ENCODE measurements around the gene STAT1. TPM values are rescaled to one million over a fixed set of nuclear protein-coding genes. Genes with fewer than 3 reads are reported as not detected.
A peak's percentile ranks its signal among the peaks of the same experiment; 100 is the strongest.

The STAT1 gene
- total RNA-seq, 6 donors from 2014 or later, result 69.3 to 120 (median 83.1) TPM

GRCh38 chr2:190953257-190953656, 60.7 kb downstream of the STAT1 start:
- H3K27ac ChIP-seq, result no peak overlapping the region
- H3K36me3 ChIP-seq, result no peaks in the 10 kb centered on the region
- H3K27me3 ChIP-seq, result no peaks in the 10 kb centered on the region
- ATAC-seq (ENCODE audit: low FRiP score in 2 of 2) (peak in 1 of 2 donors; percentile 18), DNase-seq (no peak)
- H3K9me3 ChIP-seq, result peaks cover 0 to 5% (median 2%) of the 10 kb centered on the region in 4 donors
- peaks cover 6 to 8% (median 7%) of the 10 kb centered on the region in 4 donors for H3K4me1 ChIP-seq
- TF ChIP-seq POLR2AphosphoS5 (IDR thresholded peaks at IDR 0.05), result no peak
- no peak for TF ChIP-seq POLR2A (IDR thresholded peaks at IDR 0.05)
- no peak for TF ChIP-seq EP300 (IDR thresholded peaks at IDR 0.05)
- TF ChIP-seq, protein P1, sequence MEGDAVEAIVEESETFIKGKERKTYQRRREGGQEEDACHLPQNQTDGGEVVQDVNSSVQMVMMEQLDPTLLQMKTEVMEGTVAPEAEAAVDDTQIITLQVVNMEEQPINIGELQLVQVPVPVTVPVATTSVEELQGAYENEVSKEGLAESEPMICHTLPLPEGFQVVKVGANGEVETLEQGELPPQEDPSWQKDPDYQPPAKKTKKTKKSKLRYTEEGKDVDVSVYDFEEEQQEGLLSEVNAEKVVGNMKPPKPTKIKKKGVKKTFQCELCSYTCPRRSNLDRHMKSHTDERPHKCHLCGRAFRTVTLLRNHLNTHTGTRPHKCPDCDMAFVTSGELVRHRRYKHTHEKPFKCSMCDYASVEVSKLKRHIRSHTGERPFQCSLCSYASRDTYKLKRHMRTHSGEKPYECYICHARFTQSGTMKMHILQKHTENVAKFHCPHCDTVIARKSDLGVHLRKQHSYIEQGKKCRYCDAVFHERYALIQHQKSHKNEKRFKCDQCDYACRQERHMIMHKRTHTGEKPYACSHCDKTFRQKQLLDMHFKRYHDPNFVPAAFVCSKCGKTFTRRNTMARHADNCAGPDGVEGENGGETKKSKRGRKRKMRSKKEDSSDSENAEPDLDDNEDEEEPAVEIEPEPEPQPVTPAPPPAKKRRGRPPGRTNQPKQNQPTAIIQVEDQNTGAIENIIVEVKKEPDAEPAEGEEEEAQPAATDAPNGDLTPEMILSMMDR (IDR thresholded peaks at IDR 0.05), result no peak
- WGBS, 2 donors, result 53 to 56% methylated on average over 4 of the region's 4 CpGs
- H3K4me3 ChIP-seq, result no peak overlapping the region

DNA sequence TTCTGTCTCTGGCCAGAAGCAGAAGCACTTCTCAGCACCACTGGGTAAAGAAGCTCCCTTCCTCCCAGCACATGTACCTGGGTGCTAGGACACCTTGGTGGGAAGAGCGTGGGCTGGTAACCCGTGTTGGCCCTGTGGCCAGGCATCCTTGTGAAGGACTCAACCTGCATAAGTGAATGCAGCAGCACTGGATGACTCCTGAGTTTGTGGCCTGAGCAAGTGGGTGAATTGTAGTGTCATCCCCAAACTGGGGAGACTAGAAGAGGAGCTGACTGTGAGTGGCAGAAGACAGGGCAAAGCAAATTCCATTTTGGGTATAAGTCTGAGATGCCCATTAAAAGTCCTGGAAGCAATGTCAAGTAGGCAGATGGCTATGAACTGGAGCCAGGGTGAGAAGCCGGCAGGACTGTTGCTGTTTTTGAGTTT, 63.4 kb downstream of the STAT1 start:
- 85 to 90% methylated on average over 1 to 3 of the region's 3 CpGs for WGBS, 2 donors
- Histone ChIP-seq H3K4me1 (peaks cover 19 to 25% (median 21%) of the 10 kb centered on the region in 4 donors), H3K36me3 (no peaks in the 10 kb centered on the region), H3K27me3 (no peaks in the 10 kb centered on the region), H3K27ac (no peak overlapping the region), H3K4me3 (no peak overlapping the region), H3K9me3 (no peaks in the 10 kb centered on the region)
- ATAC-seq (ENCODE audit: low FRiP score in 2 of 2) (peak in 1 of 2 donors; percentile 41), DNase-seq (no peak)
- TF ChIP-seq, protein P1 (IDR thresholded peaks at IDR 0.05), result no peak
- TF ChIP-seq EP300 (IDR thresholded peaks at IDR 0.05) (no peak), POLR2AphosphoS5 (IDR thresholded peaks at IDR 0.05) (no peak), POLR2A (IDR thresholded peaks at IDR 0.05) (no peak)

DNA sequence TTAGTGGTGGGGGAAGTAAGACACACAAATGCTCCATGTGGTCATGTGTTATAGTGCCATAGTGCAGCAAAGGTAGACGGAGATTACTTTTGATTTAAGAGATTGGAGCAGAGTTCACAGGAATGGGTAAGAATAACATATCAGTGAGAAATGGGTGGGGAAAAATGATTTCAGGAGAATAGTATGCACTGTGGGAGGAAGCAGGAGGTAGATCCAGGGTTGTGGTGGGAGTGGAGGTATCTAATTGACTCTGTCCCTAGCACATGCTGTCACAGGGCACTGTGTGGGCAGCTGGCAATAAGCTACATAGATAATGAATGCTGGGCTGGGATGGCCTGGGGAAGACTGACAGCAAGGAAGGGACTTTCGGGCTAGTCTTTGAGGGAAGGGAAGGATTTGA, 65.3 kb downstream of the STAT1 start:
- ATAC-seq (ENCODE audit: low FRiP score in 2 of 2) (peak in 1 of 2 donors; percentile 29), DNase-seq (no peak)
- no peaks in the 10 kb centered on the region for H3K27me3 ChIP-seq
- peak overlapping the region in 2 of 4 donors; percentile 36 to 59 for H3K27ac ChIP-seq
- no peak for TF ChIP-seq POLR2AphosphoS5 (IDR thresholded peaks at IDR 0.05)
- no peak for TF ChIP-seq POLR2A (IDR thresholded peaks at IDR 0.05)
- TF ChIP-seq, protein P1 (IDR thresholded peaks at IDR 0.05), result no peak
- no peak for TF ChIP-seq EP300 (IDR thresholded peaks at IDR 0.05)
- no peak overlapping the region for H3K4me3 ChIP-seq
- H3K36me3 ChIP-seq, result no peaks in the 10 kb centered on the region
- 67 to 70% methylated on average over 2 of the region's 2 CpGs for WGBS, 2 donors
- H3K9me3 ChIP-seq, result no peaks in the 10 kb centered on the region
- peaks cover 19 to 25% (median 21%) of the 10 kb centered on the region in 4 donors for H3K4me1 ChIP-seq

- Histone ChIP-seq H3K36me3 (no peaks in the 10 kb centered on the region), H3K4me3 (peak overlapping the region in 2 of 4 donors; percentile 1 to 11), H3K4me1 (peaks cover 19 to 25% (median 21%) of the 10 kb centered on the region in 4 donors), H3K27ac (peak overlapping the region; percentile 36 to 59 (median 44)), H3K27me3 (no peaks in the 10 kb centered on the region), H3K9me3 (no peaks in the 10 kb centered on the region)
- DNase-seq (no peak), ATAC-seq (ENCODE audit: low FRiP score in 2 of 2) (peak; percentile 75 to 78)
- 2 to 3% methylated on average over 2 of the region's 2 CpGs for WGBS, 2 donors
- TF ChIP-seq, protein P1 (IDR thresholded peaks at IDR 0.05), result peak in 1 of 6 experiments; percentile 3
- TF ChIP-seq POLR2A (IDR thresholded peaks at IDR 0.05), result no peak
Measured at GRCh38 chr2:190947711-190948251, 66.2 kb downstream of the STAT1 start.

GRCh38 chr2:190947141-190947540, 66.8 kb downstream of the STAT1 start:
- Histone ChIP-seq H3K27me3 (no peaks in the 10 kb centered on the region), H3K4me3 (no peak overlapping the region), H3K4me1 (peaks cover 19 to 25% (median 21%) of the 10 kb centered on the region in 4 donors), H3K9me3 (no peaks in the 10 kb centered on the region), H3K36me3 (no peaks in the 10 kb centered on the region), H3K27ac (peak overlapping the region in 3 of 4 donors; percentile 36 to 59 (median 38))
- TF ChIP-seq, protein P1 (IDR thresholded peaks at IDR 0.05), result no peak
- TF ChIP-seq POLR2AphosphoS5 (IDR thresholded peaks at IDR 0.05) (no peak), EP300 (IDR thresholded peaks at IDR 0.05) (no peak), POLR2A (IDR thresholded peaks at IDR 0.05) (no peak)
- ATAC-seq (ENCODE audit: low FRiP score in 2 of 2), result peak in 1 of 2 donors; percentile 38
- 3 to 13% methylated on average over 1 of the region's 1 CpG for WGBS, 2 donors
- no peak for DNase-seq
